Neural cell (in vitro differentiated cells): ENCODE measurements around the gene FUT7. TPM values are rescaled to one million over a fixed set of nuclear protein-coding genes. Genes with fewer than 3 reads are reported as not detected.

Experiments used
- H2AFZ ChIP-seq: fragments of 200-600, 300-800 bp; sonication (generic), shearing (Covaris generic); 2 replicates; pipeline ENCODE4 v1.6.0; 2014; ENCODE audit warnings: low read depth, mild to moderate bottlenecking, antibody characterized with exemption, low read length, moderate library complexity
- H3F3A ChIP-seq: fragments of 200-600 bp; shearing (Covaris generic); 2 replicates; pipeline ENCODE4 v1.6.1; 2016; ENCODE audit warnings: mild to moderate bottlenecking, moderate library complexity, mixed read lengths, antibody characterized with exemption, low read length; ENCODE audit not compliant: insufficient read depth, poor library complexity, severe bottlenecking
- H3K27ac ChIP-seq: fragments of 200-600, 300-800 bp; sonication (generic), shearing (Covaris generic); 2 replicates; pipeline ENCODE4 v1.5.1; 2014; ENCODE audit warnings: mild to moderate bottlenecking, low read length, moderate library complexity
- H3K27me3 ChIP-seq: fragments of 300-800, 200-600 bp; sonication (generic), shearing (Covaris generic); 2 replicates; pipeline ENCODE4 v1.6.0; 2014; ENCODE audit warnings: mild to moderate bottlenecking, low read depth, low read length, moderate library complexity; ENCODE audit not compliant: insufficient read depth
- H3K36me3 ChIP-seq: fragments of 300-800, 200-600 bp; sonication (generic), shearing (Covaris generic); 2 replicates; pipeline ENCODE4 v1.5.1; 2014; ENCODE audit warnings: mild to moderate bottlenecking, antibody characterized with exemption, low read length, moderate library complexity; ENCODE audit not compliant: insufficient read depth
- H3K4me2 ChIP-seq: fragments of 300-800, 200-600 bp; sonication (generic), shearing (Covaris generic); 2 replicates; pipeline ENCODE4 v1.6.0; 2014; ENCODE audit warnings: mild to moderate bottlenecking, low read length
- H3K4me3 ChIP-seq: fragments of 300-800, 200-600 bp; sonication (generic), shearing (Covaris generic); 2 replicates; pipeline ENCODE4 v1.5.1; 2014; ENCODE audit warnings: mild to moderate bottlenecking, low read length, moderate library complexity
- H3K79me2 ChIP-seq: fragments of 200-600 bp; shearing (Covaris generic); replicated peaks from 2 replicates; pipeline ENCODE4 v1.6.0; 2014; ENCODE audit warnings: mild to moderate bottlenecking, low read length, moderate library complexity; ENCODE audit not compliant: insufficient read depth
- H3K9ac ChIP-seq: fragments of 300-800, 200-600 bp; sonication (generic), shearing (Covaris generic); 2 replicates; pipeline ENCODE4 v1.6.1; 2016; ENCODE audit warnings: mild to moderate bottlenecking, low read length, mixed read lengths
- H3K9me2 ChIP-seq: fragments of 200-600 bp; shearing (Covaris generic); 2 replicates; pipeline ENCODE4 v1.6.1; 2016; ENCODE audit warnings: mild to moderate bottlenecking, low read length, mixed read lengths; ENCODE audit not compliant: insufficient read depth
- H3K9me3 ChIP-seq: fragments of 200-600, 300-800 bp; sonication (generic), shearing (Covaris generic); 2 replicates; pipeline ENCODE4 v1.6.1; 2016; ENCODE audit warnings: mild to moderate bottlenecking, mixed run types, low read length, moderate library complexity, mixed read lengths
- H4K20me1 ChIP-seq: fragments of 200-600 bp; shearing (Covaris generic); 2 replicates; pipeline ENCODE4 v1.6.1; 2016; ENCODE audit warnings: mild to moderate bottlenecking, mixed run types; ENCODE audit not compliant: insufficient read depth
- CTCF ChIP-seq: fragments of 450-650 bp; IDR thresholded peaks from 2 replicates; pipeline ENCODE4 v1.5.1; 2014; ENCODE audit warnings: antibody characterized with exemption, mild to moderate bottlenecking, moderate library complexity; ENCODE audit not compliant: poor library complexity, severe bottlenecking
- EP300 ChIP-seq: fragments of 450-650 bp; conservative IDR thresholded peaks from 2 replicates; pipeline ENCODE4 v1.6.1; 2014; ENCODE audit warnings: antibody characterized with exemption, mild to moderate bottlenecking, moderate library complexity; ENCODE audit not compliant: poor library complexity, severe bottlenecking
- EZH2 ChIP-seq: fragments of 200-600, 300-800 bp; shearing (Covaris generic), sonication (generic); IDR thresholded peaks from 2 replicates; pipeline ENCODE4 v1.6.1; 2014; ENCODE audit warnings: antibody characterized with exemption, low read length, borderline replicate concordance, mild to moderate bottlenecking; ENCODE audit not compliant: insufficient read depth, poor library complexity, severe bottlenecking
- MXI1 ChIP-seq: fragments of 450-650 bp; conservative IDR thresholded peaks from 2 replicates; pipeline ENCODE4 v1.6.1; 2014; ENCODE audit warnings: antibody characterized with exemption, mild to moderate bottlenecking; ENCODE audit not compliant: poor library complexity, severe bottlenecking
- POLR2AphosphoS5 ChIP-seq: IDR thresholded peaks from 2 replicates; pipeline ENCODE4 v1.6.1; 2012
- RAD21 ChIP-seq: fragments of 450-650 bp; conservative IDR thresholded peaks from 2 replicates; pipeline ENCODE4 v1.6.1; 2014; ENCODE audit warnings: antibody characterized with exemption, mild to moderate bottlenecking, moderate library complexity
- REST ChIP-seq: IDR thresholded peaks from 2 replicates; pipeline ENCODE4 v1.6.1; 2012; ENCODE audit warnings: borderline replicate concordance
- SMC3 ChIP-seq: fragments of 450-650 bp; conservative IDR thresholded peaks from 2 replicates; pipeline ENCODE4 v1.6.1; 2014; ENCODE audit warnings: antibody characterized with exemption, mild to moderate bottlenecking, moderate library complexity; ENCODE audit not compliant: poor library complexity
- TAF1 ChIP-seq: IDR thresholded peaks from 2 replicates; pipeline ENCODE4 v1.6.1; 2012; ENCODE audit warnings: low read depth
- polyA plus RNA-seq: library from polyadenylated mRNA; depleted of rRNA; stranded (reverse); fragments of >200 nt; gene quantifications from 2 replicates; pipeline ENCODE4 v1.2.3, GENCODE V29; 2014

FUT7 gene
- polyA plus RNA-seq, 1 donor from 2014 or later = 0.69 TPM

GRCh38 chr9:137014166-137014565 lies 17.7 kb downstream of the FUT7 start:
- H3K9ac ChIP-seq = no peak overlapping the region
- H3K4me3 ChIP-seq = no peak overlapping the region
- no peaks in the 10 kb centered on the region for H3F3A ChIP-seq
- H3K36me3 ChIP-seq = peaks cover 7% of the 10 kb centered on the region
- H3K9me3 ChIP-seq = no peaks in the 10 kb centered on the region
- no peaks in the 10 kb centered on the region for H4K20me1 ChIP-seq
- H3K27me3 ChIP-seq = no peaks in the 10 kb centered on the region
- H3K79me2 ChIP-seq = no peaks in the 10 kb centered on the region
- H3K9me2 ChIP-seq = no peaks in the 10 kb centered on the region
- H3K4me2 ChIP-seq = no peak overlapping the region
- H3K27ac ChIP-seq = no peak overlapping the region
- H2AFZ ChIP-seq = no peak overlapping the region
- TF ChIP-seq SMC3 (no peak), TAF1 (no peak), POLR2AphosphoS5 (no peak), CTCF (no peak), EP300 (no peak), EZH2 (no peak), REST (no peak), MXI1 (no peak), RAD21 (no peak)

GRCh38 chr9:137013571-137013940 lies 18.3 kb downstream of the FUT7 start:
- no peaks in the 10 kb centered on the region for H3K9me2 ChIP-seq
- no peaks in the 10 kb centered on the region for H4K20me1 ChIP-seq
- H3K27ac ChIP-seq = no peak overlapping the region
- no peak overlapping the region for H3K9ac ChIP-seq
- H3K27me3 ChIP-seq = no peaks in the 10 kb centered on the region
- peaks cover 7% of the 10 kb centered on the region for H3K36me3 ChIP-seq
- no peaks in the 10 kb centered on the region for H3F3A ChIP-seq
- no peak overlapping the region for H2AFZ ChIP-seq
- no peak overlapping the region for H3K4me2 ChIP-seq
- H3K79me2 ChIP-seq = no peaks in the 10 kb centered on the region
- H3K9me3 ChIP-seq = no peaks in the 10 kb centered on the region
- H3K4me3 ChIP-seq = no peak overlapping the region
- TF ChIP-seq CTCF = no peak
- TF ChIP-seq EP300 = no peak
- TF ChIP-seq SMC3 = no peak
- TF ChIP-seq EZH2 = no peak
